ENCODE measurements around the gene PLA2G3. TPM values are rescaled to one million over a fixed set of nuclear protein-coding genes. Genes with fewer than 3 reads are reported as not detected.

The PLA2G3 gene
- total RNA-seq, 1 experiment from 2014 or later: not detected

DNA sequence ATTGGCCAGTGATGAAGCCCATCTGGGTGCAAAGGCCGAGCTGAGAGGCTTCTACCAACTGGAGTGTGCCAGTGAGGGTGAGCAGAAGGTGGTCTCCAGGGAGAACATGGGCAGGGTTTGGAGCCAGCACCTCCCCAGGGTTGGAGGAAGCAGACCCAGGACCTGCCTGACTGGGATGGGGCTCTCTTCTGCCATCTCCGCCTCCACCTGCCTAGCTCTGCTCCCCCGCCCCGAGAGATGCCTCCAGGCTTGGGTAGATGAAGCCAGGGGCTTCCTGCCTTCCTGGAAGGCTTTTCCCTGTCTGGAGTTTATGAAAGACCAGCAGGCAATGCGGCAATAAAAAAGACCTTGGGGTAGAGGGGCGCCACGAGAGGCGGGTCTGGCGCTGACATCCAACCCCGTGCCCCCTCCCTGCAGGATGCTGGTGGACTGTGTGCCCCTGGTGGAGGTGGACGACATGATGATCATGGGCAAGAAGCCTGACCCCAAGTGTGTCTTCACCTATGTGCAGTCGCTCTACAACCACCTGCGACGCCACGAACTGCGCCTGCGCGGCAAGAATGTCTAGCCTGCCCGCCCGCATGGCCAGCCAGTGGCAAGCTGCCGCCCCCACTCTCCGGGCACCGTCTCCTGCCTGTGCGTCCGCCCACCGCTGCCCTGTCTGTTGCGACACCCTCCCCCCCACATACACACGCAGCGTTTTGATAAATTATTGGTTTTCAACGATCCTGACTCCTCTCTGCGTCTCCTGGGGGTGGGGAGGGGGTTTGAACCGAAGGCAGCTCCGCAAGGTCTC lies 36.2 kb downstream of the PLA2G3 start:
- TF ChIP-seq POLR2AphosphoS5 (IDR thresholded peaks at IDR 0.05; ENCODE audit: low read depth, low read length): no peak; the same call in 1 of the 2 replicates
- TF ChIP-seq, protein P1, sequence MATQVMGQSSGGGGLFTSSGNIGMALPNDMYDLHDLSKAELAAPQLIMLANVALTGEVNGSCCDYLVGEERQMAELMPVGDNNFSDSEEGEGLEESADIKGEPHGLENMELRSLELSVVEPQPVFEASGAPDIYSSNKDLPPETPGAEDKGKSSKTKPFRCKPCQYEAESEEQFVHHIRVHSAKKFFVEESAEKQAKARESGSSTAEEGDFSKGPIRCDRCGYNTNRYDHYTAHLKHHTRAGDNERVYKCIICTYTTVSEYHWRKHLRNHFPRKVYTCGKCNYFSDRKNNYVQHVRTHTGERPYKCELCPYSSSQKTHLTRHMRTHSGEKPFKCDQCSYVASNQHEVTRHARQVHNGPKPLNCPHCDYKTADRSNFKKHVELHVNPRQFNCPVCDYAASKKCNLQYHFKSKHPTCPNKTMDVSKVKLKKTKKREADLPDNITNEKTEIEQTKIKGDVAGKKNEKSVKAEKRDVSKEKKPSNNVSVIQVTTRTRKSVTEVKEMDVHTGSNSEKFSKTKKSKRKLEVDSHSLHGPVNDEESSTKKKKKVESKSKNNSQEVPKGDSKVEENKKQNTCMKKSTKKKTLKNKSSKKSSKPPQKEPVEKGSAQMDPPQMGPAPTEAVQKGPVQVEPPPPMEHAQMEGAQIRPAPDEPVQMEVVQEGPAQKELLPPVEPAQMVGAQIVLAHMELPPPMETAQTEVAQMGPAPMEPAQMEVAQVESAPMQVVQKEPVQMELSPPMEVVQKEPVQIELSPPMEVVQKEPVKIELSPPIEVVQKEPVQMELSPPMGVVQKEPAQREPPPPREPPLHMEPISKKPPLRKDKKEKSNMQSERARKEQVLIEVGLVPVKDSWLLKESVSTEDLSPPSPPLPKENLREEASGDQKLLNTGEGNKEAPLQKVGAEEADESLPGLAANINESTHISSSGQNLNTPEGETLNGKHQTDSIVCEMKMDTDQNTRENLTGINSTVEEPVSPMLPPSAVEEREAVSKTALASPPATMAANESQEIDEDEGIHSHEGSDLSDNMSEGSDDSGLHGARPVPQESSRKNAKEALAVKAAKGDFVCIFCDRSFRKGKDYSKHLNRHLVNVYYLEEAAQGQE (IDR thresholded peaks at IDR 0.05; ENCODE audit: insufficient read depth in 1 of 2, low read depth in 2 of 2, low read length in 1 of 2): no peak
- no peak for TF ChIP-seq TCF7L2 (IDR thresholded peaks at IDR 0.05; ENCODE audit: low read depth, low read length)
- TF ChIP-seq, protein P2, sequence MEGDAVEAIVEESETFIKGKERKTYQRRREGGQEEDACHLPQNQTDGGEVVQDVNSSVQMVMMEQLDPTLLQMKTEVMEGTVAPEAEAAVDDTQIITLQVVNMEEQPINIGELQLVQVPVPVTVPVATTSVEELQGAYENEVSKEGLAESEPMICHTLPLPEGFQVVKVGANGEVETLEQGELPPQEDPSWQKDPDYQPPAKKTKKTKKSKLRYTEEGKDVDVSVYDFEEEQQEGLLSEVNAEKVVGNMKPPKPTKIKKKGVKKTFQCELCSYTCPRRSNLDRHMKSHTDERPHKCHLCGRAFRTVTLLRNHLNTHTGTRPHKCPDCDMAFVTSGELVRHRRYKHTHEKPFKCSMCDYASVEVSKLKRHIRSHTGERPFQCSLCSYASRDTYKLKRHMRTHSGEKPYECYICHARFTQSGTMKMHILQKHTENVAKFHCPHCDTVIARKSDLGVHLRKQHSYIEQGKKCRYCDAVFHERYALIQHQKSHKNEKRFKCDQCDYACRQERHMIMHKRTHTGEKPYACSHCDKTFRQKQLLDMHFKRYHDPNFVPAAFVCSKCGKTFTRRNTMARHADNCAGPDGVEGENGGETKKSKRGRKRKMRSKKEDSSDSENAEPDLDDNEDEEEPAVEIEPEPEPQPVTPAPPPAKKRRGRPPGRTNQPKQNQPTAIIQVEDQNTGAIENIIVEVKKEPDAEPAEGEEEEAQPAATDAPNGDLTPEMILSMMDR (IDR thresholded peaks at IDR 0.05): no peak
- TF ChIP-seq SIN3A (IDR thresholded peaks at IDR 0.05; ENCODE audit: borderline replicate concordance, insufficient read depth, low read depth, low read length): no peak
- Histone ChIP-seq H3K27ac (ENCODE audit: low read length) (no peak overlapping the region), H3K4me3 (ENCODE audit: low read depth in 2 of 2, low read length in 2 of 2) (no peak overlapping the region), H3K36me3 (ENCODE audit: control insufficient read depth, insufficient read depth, low read length) (peaks cover 2% of the 10 kb centered on the region; the same call in 1 of the 2 replicates), H3K27me3 (ENCODE audit: control insufficient read depth, insufficient read depth, low read length) (no peaks in the 10 kb centered on the region), H3K9me3 (ENCODE audit: control insufficient read depth, insufficient read depth, low read depth, low read length) (no peaks in the 10 kb centered on the region), H3K4me1 (ENCODE audit: control insufficient read depth, insufficient read depth, low read length) (no peaks in the 10 kb centered on the region; the same call in 1 of the 2 replicates)
- DNase-seq (ENCODE audit: low read depth, low spot score): no peak
- ChIA-PET POLR2A (interaction anchor here (0.7 kb wide), 1 partner anchor 128 kb away, joined by 4 read pairs; no protein-coding TSS in a partner anchor), CTCF (interaction anchor here (0.6 kb wide), 1 partner anchor 10 kb away, joined by 8 read pairs; no protein-coding TSS in a partner anchor)
- intact Hi-C loops (cut with micrococcal nuclease; ENCODE audit: unreplicated experiment): no loop called here
- no peak for ATAC-seq
- in situ Hi-C loops (cut with HindIII; ENCODE audit: low pct_unique_long_range_greater_than_20kb, low sequenced_read_pairs): no loop called here
- BruUV-seq (replicated peaks): no TSS peak

DNA sequence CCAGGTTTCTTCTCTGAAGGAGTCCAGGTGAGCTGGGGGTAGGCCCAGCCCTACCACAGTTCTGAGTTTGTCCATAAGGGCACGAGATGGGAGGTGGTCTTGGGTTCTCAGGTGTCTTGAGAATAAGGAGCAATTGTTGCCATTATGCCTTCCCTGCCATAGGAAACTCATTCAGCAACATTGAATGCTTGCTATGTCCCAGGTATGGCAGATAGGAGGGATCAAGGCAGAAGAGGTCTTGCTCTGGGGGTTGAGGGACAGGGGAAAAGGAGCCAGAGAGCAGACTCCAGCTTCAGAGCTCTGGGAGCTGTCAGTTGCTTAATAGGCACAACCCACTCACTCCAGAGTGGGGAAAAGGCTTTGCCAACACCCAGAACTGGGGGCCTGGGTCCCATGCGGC lies 37.2 kb downstream of the PLA2G3 start:
- no peaks in the 10 kb centered on the region; the same call in 1 of the 2 replicates for H3K4me1 ChIP-seq (ENCODE audit: control insufficient read depth, insufficient read depth, low read length)
- H3K9me3 ChIP-seq (ENCODE audit: control insufficient read depth, insufficient read depth, low read depth, low read length): no peaks in the 10 kb centered on the region
- DNase-seq (ENCODE audit: low read depth, low spot score): no peak
- BruUV-seq (replicated peaks): no TSS peak
- H3K36me3 ChIP-seq (ENCODE audit: control insufficient read depth, insufficient read depth, low read length): peaks cover 2% of the 10 kb centered on the region; the same call in 1 of the 2 replicates
- ATAC-seq: no peak
- CTCF ChIA-PET: no interaction called here
- H3K27me3 ChIP-seq (ENCODE audit: control insufficient read depth, insufficient read depth, low read length): no peaks in the 10 kb centered on the region
- intact Hi-C loops (cut with micrococcal nuclease; ENCODE audit: unreplicated experiment): no loop called here
- in situ Hi-C loops (cut with HindIII; ENCODE audit: low pct_unique_long_range_greater_than_20kb, low sequenced_read_pairs): no loop called here
- H3K4me3 ChIP-seq (ENCODE audit: low read depth in 2 of 2, low read length in 2 of 2): no peak overlapping the region
- TF ChIP-seq POLR2AphosphoS5 (IDR thresholded peaks at IDR 0.05; ENCODE audit: low read depth, low read length) (no peak), TCF7L2 (IDR thresholded peaks at IDR 0.05; ENCODE audit: low read depth, low read length) (no peak), SIN3A (IDR thresholded peaks at IDR 0.05; ENCODE audit: borderline replicate concordance, insufficient read depth, low read depth, low read length) (no peak)
- TF ChIP-seq, protein P2 (IDR thresholded peaks at IDR 0.05): no peak
- TF ChIP-seq, protein P1 (IDR thresholded peaks at IDR 0.05; ENCODE audit: insufficient read depth in 1 of 2, low read depth in 2 of 2, low read length in 1 of 2): no peak
- no peak overlapping the region for H3K27ac ChIP-seq (ENCODE audit: low read length)
- POLR2A ChIA-PET: no interaction called here

All from Panc1 (cell line).